HG03064 (cell line): ENCODE results near the gene TP63.

Experiments
- ATAC-seq: cut with Tn5 transposase; IDR thresholded peaks from one replicate; pipeline ENCODE4 v1.9.1; 2021; ENCODE audit warnings: low read depth; ENCODE audit not compliant: unreplicated experiment

Gene TP63

GRCh38 chr3:189902230-189903186 is 271.3 kb downstream of the TP63 start:
- no peak for ATAC-seq

DNA sequence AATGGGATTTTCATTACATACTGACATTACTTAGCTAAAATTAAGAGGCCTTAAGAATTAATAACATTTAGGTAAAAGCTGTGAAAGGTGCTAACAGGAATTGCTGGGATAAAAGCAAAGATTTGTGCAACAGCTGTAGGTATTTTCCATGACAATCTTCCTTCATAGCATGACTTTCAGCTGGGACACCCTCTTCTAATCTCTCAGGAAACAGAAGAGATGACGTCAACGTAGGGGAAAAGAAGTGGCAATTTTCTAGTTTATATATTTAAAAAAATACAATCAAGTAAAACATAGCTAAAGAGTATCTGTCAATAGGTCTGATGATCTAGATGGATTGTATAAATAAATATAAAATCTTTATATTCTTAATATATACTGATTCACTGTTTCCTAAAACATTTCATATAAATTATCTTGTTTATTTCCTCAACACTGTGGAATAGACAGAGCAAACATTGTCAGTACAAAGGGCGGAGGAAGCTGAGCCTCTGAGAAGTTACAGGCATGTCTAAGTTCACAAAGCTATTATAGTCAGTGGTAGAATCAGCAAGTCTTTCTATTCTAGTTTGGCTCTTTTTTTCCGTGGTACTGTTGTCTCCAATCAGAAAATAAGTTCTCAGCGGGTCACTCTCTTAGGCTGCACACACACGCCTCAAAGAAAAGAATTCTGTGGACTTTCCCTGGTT is 272.5 kb downstream of the TP63 start:
- ATAC-seq, result no peak

- ATAC-seq, result no peak
These were observed 276.6 kb downstream of the TP63 start for GRCh38 chr3:189907803-189908202.

GRCh38 chr3:189908646-189909045 is 277.5 kb downstream of the TP63 start:
- ATAC-seq, result no peak

DNA sequence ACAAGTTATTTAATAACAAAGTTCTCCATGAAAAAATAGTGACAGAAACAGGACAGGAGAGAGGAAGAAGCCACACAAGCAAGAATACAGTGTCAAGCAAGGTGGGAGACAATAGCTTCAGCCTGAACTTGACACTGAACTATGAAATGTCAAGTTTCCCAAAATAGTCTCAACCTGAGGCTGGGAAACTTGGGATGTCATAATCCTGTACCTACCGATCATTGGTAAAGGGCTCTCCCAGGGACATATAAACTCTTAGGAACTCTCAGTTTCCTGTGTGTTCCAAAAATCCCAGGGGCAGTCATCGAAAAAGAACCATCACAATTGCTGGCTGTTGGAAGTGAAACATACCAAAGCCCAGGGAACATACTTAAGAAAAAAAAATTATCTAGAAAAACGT is 277.9 kb downstream of the TP63 start:
- ATAC-seq, result no peak

DNA sequence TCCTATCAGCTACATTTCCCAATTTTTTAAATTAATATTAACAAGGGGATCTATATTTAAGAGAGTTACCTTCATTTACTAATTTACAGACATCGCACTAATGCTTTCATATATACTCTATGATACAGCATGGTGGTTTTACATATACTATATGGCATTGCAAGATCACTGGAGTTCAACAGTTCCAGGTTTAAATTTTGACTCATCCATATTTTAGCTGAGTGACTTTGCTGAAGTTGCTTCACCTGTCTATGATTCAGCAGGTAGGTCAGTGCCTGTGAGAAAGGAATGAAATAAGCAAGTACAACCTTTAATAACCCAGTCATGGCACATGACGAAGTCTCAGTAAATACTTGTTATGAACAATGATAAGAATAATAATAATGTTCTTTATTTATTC is 278.4 kb downstream of the TP63 start:
- ATAC-seq, result no peak

DNA sequence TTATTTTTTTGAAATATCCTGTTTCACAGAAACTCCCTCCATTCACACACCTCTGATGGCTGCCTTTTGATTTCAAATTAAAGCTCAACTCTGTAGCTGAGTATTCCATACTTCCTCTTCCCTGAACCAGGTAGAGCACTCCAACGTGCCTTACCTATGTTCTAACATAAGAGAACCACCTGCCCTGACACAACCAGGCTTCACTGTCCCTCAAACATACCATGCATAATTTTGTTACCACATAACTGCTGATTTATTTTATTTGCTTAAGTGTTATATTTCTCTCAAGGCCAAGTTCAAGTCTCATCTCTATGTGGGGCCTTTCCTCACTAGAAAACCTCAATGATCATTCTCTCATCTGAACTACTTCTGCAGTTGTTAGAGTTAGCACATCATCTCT is 279.8 kb downstream of the TP63 start:
- no peak for ATAC-seq

DNA sequence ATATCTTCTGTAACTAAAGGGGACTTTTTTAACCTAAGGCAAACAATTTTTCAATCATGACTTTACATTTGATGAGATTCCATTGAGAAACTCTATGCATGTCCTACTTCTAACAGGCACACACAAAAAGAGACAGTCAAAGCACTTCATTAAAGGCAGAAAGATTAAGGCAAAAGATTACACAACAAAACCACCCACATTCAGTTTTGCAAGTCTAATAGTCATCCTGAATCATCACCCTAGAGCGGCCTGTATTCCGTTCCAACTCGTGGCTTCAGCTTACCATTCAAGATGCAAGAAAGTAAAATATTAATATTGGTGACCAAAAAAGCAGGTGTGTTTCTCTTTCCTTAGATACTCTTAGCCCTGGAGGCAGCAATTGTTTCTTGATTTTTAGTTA is 283.6 kb downstream of the TP63 start:
- no peak for ATAC-seq

DNA sequence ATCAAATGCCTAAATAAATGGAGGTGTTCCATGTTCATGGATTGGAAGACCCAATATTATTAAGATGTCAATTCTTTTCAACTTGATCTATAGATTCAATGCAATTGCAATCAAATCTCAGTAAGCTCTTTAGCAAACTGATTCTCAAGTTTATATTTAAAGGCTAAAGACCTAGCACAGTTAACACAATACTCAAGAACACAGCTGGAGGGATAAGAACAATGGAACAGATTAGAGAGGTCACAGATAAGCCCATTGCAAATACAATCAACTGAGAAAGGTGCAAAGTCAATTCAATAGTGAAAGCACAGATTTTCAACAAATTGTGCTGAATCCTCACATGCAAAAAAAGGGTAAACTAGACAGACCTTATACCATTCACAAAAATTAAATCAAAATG is 290.6 kb downstream of the TP63 start:
- no peak for ATAC-seq

GRCh38 chr3:189927975-189928895 is 297.0 kb downstream of the TP63 start:
- ATAC-seq, result no peak

GRCh38 chr3:189936201-189936945 is 305.2 kb downstream of the TP63 start:
- ATAC-seq, result no peak

GRCh38 chr3:189937302-189938127 is 306.3 kb downstream of the TP63 start:
- ATAC-seq, result no peak

DNA sequence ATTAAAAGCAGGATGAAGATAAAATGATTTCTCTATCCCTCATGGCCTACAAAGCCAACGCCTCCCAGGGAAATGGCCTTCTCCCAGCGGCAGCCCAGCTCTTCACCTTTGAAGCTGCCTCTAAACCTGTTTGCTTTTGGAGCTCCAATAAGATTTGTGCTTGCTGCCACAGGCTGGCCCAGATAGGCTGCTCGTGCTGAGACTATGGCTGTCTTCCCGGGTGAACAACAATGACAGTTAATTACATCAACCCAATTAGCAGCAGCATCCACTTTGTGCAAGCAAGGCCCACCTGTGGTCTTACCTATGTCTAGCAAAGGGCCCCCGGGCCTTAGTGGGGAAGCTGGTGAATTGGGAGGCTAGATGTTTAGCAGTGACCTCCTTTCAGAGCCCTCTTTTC is 309.9 kb downstream of the TP63 start:
- ATAC-seq, result no peak

DNA sequence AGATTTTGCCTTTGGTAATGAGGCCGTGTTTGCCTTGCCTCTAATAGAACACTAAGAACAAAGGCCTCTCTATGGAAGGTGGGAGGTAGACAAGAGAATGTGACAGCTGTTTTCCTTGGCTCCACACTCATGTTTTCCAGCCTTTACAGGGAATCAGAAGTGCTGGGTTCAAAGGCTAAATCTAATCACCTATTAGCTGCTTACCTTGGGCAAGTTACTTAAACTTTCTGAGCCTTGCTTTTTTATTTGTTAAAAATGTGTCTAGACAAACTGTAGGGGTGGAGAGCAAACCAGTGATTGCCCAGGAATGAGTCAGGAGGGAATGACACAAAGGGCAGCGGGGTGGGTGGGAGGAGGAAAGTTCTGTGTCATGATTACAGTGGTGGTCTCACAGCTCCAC is 310.5 kb downstream of the TP63 start:
- ATAC-seq, result no peak

DNA sequence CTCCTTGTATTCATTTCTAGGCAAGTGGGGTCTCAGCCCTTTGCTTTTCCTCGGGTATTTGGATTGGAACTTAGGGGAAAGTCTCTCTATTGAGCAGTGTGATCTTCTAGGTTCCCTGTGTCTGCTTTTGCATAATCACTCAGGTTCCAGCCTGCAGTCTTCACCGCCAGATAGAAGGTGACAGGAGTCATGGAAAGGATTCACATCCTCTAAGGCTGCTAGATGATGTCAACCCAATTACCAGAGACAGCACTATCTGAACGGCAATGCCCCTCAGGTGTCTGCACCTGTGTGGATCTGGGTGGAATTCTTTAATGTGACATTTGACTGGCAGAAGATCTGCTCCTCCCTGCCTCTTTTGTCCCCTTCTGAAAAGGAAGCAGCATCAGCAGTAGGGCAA is 311.8 kb downstream of the TP63 start:
- ATAC-seq, result no peak

- no peak for ATAC-seq
These were observed 313.3 kb downstream of the TP63 start for GRCh38 chr3:189944285-189945145.

DNA sequence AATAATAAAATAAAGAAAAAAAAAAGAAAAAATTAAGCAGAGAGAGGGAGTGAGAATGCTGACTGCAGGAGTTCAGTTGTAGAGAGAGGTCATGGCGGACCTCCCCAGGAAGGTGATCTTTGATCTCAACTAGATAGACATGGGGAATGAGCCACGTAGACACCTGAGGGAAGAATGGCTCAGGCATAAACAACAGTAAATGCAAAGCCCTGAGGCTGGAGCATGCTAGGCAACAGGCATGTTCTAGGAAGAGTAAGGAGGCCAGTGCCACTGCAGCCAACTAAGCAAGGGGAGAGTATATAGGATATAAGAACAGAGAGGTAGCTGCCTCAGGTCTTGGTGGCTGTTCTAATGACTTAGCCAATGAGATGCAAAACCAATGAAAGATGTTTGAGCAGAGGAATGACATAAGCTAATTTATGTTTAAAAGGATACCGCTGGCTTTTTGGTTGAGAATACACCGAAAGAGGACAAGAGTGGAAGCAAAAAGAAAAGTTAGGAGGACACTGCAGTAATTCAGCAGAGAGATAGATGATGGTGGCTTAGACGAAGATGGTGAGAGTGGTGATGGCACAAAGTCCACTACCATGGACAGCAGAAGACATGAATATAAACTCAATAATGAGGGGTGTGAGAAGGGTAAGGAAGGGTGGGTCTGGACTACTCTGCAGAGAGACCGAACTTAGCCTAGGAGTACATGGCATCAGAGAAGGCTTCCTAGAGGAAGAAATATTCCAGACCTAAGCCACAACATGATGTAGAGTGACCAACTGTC is 314.9 kb downstream of the TP63 start:
- ATAC-seq, result no peak
